ENCODE data around the gene PDE6A. TPM values are rescaled to one million over a fixed set of nuclear protein-coding genes. Genes with fewer than 3 reads are reported as not detected.

PDE6A gene
- total and polyA plus RNA-seq, 2 of the 13 experiments (the other 11 are each of a cell fraction or from before 2014, with no cell fraction given) = 0.01 TPM; not detected in 1

DNA sequence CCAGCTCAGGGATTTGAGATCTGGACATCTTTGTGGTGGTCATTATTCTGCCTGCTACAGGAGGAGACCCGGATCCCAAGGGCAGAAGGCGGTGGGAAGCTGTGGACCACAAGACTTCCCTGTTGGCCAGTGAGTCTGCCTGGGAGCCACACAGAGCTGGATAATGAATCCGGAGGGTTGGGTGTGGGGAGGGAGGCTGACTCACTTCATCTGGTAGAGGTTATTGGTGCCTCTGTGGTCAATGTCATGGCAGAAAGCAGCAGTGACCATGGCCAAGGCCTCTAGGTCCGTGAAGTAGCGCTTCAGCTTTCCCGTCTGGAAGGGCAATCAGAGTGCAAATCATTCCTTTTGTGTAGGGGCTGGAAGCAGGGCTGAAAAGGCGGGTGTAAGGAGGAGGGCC, 58.5 kb downstream of the PDE6A start (continued):
- TF ChIP-seq, protein P1, sequence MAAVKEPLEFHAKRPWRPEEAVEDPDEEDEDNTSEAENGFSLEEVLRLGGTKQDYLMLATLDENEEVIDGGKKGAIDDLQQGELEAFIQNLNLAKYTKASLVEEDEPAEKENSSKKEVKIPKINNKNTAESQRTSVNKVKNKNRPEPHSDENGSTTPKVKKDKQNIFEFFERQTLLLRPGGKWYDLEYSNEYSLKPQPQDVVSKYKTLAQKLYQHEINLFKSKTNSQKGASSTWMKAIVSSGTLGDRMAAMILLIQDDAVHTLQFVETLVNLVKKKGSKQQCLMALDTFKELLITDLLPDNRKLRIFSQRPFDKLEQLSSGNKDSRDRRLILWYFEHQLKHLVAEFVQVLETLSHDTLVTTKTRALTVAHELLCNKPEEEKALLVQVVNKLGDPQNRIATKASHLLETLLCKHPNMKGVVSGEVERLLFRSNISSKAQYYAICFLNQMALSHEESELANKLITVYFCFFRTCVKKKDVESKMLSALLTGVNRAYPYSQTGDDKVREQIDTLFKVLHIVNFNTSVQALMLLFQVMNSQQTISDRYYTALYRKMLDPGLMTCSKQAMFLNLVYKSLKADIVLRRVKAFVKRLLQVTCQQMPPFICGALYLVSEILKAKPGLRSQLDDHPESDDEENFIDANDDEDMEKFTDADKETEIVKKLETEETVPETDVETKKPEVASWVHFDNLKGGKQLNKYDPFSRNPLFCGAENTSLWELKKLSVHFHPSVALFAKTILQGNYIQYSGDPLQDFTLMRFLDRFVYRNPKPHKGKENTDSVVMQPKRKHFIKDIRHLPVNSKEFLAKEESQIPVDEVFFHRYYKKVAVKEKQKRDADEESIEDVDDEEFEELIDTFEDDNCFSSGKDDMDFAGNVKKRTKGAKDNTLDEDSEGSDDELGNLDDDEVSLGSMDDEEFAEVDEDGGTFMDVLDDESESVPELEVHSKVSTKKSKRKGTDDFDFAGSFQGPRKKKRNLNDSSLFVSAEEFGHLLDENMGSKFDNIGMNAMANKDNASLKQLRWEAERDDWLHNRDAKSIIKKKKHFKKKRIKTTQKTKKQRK (IDR thresholded peaks at IDR 0.05; ENCODE audit: low read length) = no peak
- TF ChIP-seq, protein P2, sequence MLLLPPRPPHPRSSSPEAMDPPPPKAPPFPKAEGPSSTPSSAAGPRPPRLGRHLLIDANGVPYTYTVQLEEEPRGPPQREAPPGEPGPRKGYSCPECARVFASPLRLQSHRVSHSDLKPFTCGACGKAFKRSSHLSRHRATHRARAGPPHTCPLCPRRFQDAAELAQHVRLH (CRISPR knock-in tag; IDR thresholded peaks at IDR 0.05; ENCODE audit: borderline replicate concordance, low read depth) = no peak
- no peak for TF ChIP-seq HHEX (CRISPR knock-in tag; IDR thresholded peaks at IDR 0.05)
- TF ChIP-seq ZNF879 (CRISPR knock-in tag; IDR thresholded peaks at IDR 0.05) = no peak
- no peak for TF ChIP-seq PRPF4 (IDR thresholded peaks at IDR 0.05; ENCODE audit: low read depth, low read length, poor library complexity, severe bottlenecking)
- TF ChIP-seq, protein P3, sequence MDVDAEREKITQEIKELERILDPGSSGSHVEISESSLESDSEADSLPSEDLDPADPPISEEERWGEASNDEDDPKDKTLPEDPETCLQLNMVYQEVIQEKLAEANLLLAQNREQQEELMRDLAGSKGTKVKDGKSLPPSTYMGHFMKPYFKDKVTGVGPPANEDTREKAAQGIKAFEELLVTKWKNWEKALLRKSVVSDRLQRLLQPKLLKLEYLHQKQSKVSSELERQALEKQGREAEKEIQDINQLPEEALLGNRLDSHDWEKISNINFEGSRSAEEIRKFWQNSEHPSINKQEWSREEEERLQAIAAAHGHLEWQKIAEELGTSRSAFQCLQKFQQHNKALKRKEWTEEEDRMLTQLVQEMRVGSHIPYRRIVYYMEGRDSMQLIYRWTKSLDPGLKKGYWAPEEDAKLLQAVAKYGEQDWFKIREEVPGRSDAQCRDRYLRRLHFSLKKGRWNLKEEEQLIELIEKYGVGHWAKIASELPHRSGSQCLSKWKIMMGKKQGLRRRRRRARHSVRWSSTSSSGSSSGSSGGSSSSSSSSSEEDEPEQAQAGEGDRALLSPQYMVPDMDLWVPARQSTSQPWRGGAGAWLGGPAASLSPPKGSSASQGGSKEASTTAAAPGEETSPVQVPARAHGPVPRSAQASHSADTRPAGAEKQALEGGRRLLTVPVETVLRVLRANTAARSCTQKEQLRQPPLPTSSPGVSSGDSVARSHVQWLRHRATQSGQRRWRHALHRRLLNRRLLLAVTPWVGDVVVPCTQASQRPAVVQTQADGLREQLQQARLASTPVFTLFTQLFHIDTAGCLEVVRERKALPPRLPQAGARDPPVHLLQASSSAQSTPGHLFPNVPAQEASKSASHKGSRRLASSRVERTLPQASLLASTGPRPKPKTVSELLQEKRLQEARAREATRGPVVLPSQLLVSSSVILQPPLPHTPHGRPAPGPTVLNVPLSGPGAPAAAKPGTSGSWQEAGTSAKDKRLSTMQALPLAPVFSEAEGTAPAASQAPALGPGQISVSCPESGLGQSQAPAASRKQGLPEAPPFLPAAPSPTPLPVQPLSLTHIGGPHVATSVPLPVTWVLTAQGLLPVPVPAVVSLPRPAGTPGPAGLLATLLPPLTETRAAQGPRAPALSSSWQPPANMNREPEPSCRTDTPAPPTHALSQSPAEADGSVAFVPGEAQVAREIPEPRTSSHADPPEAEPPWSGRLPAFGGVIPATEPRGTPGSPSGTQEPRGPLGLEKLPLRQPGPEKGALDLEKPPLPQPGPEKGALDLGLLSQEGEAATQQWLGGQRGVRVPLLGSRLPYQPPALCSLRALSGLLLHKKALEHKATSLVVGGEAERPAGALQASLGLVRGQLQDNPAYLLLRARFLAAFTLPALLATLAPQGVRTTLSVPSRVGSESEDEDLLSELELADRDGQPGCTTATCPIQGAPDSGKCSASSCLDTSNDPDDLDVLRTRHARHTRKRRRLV (CRISPR knock-in tag; IDR thresholded peaks at IDR 0.05) = no peak
- TF ChIP-seq ZBTB1 (CRISPR knock-in tag; IDR thresholded peaks at IDR 0.05; ENCODE audit: borderline replicate concordance) = no peak
- no peak for TF ChIP-seq MIXL1 (CRISPR knock-in tag; IDR thresholded peaks at IDR 0.05)
- TF ChIP-seq LCORL (IDR thresholded peaks at IDR 0.05) = no peak
- no peak for TF ChIP-seq LCORL (CRISPR knock-in tag; IDR thresholded peaks at IDR 0.05)
- no peak for TF ChIP-seq ZNF570 (CRISPR knock-in tag; IDR thresholded peaks at IDR 0.05; ENCODE audit: borderline replicate concordance)
